ENCODE data around the gene ROBO3.

Gene ROBO3

GRCh38 chr11:124917115-124917637 is 51.9 kb downstream of the ROBO3 start:
- H3K27ac ChIP-seq = no peak overlapping the region
- no peak for DNase-seq (ENCODE audit: low read depth, low spot score)

GRCh38 chr11:124918950-124919349 is 53.7 kb downstream of the ROBO3 start, which contains the start of gene HEPN1:
TSS of gene HEPN1 (plus strand) at chr11:124919250.
- no peak for DNase-seq (ENCODE audit: low read depth, low spot score)
- H3K27ac ChIP-seq = no peak within 1 kb of the TSS

DNA sequence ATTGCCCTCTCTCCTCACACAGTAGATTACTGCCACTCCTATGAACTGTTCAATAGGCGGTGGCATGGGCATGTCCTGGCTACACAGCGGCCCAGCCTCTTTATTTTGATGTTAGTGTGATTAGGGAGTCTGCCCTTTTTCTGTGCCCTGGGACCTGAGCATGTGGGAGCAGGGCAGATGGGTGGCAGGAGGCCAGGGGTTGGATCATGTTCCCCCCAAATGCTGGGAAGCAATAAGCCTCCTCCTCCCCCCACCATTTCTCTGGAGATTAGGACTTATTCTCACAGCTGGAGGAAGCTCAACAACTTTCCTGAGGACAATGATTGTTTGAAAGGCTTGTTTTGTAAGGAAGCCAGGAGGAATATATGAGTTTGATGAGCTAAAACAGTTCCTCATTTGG is 54.7 kb downstream of the ROBO3 start:
- no peak overlapping the region for H3K27ac ChIP-seq
- no peak for DNase-seq (ENCODE audit: low read depth, low spot score)

DNA sequence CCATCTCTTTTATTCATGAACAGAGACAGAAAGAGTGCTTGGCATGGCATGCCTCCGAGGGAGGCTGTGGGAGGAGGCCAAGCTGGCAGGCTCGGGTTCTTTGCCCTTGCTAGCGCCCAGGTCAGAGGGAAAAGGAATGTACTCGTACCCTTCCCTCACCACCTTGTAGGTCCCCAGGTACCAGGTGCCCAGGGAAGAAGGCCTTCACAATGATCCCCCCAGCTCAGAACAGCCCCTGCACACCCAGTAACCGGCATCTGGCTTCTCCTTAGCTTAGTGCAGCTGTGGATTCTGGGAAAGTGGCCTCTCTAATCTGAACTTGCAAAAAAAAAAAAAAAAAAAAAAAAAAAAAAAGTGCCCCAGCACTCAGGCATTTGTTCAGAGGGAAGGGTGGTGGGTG is 55.1 kb downstream of the ROBO3 start:
- no peak overlapping the region for H3K27ac ChIP-seq
- DNase-seq (ENCODE audit: low read depth, low spot score) = no peak

DNA sequence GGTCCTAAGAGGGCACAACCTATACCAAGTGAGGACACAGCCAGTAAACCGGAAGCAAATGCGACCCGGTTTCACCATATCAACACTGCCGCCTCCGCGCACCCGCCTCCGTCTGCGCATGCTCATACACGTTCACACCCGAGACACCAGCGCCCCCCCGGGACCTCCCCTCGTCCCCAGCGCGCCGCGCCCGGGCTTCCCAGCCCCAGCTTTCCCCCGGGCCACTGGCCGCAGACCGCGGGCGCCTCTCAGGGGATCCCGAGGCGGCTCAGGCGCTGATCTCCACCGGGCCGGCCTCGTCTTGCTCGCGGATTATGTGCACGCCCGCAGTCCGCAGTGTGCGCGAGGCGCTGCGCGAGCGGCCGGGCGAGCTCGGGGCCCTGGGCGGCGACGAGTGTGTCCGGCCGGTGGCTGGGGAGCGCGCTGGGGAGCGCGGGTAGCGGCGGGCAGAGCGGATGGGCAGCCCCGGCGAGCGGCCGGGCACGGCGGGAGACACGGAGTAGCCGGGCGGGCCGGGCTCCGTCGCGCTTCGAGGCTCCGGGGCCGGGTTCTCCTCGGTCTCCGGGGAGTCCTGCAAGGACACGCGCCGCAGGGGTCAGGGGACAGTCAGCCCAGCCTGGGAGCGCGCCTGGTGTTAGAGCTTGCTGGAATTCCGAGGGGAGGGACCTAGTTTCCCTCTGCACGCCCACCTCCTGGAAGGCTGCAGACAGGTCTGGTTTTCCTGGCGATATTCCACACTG is 55.8 kb downstream of the ROBO3 start:
- DNase-seq (ENCODE audit: low read depth, low spot score) = no peak
- no peak overlapping the region for H3K27ac ChIP-seq

- H3K27ac ChIP-seq = no peak overlapping the region
- no peak for DNase-seq (ENCODE audit: low read depth, low spot score)
These were observed 57.6 kb downstream of the ROBO3 start for GRCh38 chr11:124922831-124923230.

DNA sequence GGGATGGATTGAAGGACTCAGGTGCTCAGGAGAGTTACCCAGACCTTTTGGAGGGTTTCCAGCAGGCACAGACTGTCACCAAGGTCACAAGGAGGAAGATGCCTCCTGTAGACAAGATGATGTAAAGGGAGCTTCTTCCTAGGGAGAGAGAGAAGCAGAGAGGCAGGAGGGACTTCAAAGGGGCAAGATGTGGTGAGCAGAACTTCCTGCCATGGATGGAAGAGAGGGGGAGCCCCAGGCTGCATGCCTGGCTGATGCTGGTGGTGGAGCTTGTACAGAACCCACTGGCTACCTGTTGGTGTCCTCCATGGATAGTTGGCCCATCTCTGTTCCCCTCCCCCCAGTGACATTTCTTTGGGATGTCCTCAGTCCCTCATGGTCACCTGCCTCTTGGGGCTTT is 58.1 kb downstream of the ROBO3 start:
- no peak overlapping the region for H3K27ac ChIP-seq
- DNase-seq (ENCODE audit: low read depth, low spot score) = no peak

- H3K27ac ChIP-seq = no peak overlapping the region
- no peak for DNase-seq (ENCODE audit: low read depth, low spot score)
These were observed 63.9 kb downstream of the ROBO3 start for GRCh38 chr11:124928942-124929665.

DNA sequence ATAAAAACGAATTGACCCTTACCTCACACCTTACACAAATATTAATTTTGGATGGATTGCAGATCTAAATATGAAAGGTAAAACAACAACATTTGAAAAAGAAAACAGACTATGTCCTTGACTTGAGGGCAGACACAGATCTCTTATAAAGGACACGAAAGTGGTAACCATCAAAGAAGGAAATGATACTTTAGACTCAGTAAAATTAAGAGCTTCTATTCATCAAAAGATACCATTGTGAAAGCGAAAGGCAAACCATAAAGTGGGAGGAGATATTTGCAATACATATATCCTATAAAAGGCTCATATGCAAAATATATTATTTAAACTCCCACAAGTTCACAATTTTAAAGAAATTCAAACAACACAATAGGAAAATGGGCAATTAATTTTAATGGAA is 65.6 kb downstream of the ROBO3 start:
- no peak for DNase-seq (ENCODE audit: low read depth, low spot score)

More for the DNA sequence above, 65.6 kb downstream of the ROBO3 start:
- no peak overlapping the region for H3K27ac ChIP-seq
